ENCODE measurements around the gene PIK3IP1.

PIK3IP1 gene

DNA sequence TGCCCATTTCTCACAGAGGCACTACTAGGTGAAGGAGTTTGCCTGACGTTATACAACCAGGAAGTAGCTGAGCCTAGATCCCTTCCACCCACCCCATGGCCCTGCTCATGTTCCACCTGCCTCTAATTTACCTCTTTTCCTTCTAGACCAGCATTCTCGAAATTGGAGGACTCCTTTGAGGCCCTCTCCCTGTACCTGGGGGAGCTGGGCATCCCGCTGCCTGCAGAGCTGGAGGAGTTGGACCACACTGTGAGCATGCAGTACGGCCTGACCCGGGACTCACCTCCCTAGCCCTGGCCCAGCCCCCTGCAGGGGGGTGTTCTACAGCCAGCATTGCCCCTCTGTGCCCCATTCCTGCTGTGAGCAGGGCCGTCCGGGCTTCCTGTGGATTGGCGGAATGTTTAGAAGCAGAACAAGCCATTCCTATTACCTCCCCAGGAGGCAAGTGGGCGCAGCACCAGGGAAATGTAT is 14.1 kb downstream of the PIK3IP1 start:
- DNase-seq: no peak

DNA sequence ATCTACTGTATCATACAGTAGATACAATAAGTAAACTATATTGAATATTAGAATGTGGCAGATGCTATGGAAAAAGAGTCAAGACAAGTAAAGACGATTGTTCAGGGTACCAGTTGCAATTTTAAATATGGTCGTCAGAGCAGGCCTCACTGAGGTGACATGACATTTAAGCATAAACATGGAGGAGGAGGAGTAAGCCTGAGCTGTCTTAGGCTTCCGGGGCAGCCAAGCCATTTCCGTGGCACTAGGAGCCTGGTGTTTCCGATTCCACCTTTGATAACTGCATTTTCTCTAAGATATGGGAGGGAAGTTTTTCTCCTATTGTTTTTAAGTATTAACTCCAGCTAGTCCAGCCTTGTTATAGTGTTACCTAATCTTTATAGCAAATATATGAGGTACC is 14.5 kb downstream of the PIK3IP1 start:
- no peak for DNase-seq

DNA sequence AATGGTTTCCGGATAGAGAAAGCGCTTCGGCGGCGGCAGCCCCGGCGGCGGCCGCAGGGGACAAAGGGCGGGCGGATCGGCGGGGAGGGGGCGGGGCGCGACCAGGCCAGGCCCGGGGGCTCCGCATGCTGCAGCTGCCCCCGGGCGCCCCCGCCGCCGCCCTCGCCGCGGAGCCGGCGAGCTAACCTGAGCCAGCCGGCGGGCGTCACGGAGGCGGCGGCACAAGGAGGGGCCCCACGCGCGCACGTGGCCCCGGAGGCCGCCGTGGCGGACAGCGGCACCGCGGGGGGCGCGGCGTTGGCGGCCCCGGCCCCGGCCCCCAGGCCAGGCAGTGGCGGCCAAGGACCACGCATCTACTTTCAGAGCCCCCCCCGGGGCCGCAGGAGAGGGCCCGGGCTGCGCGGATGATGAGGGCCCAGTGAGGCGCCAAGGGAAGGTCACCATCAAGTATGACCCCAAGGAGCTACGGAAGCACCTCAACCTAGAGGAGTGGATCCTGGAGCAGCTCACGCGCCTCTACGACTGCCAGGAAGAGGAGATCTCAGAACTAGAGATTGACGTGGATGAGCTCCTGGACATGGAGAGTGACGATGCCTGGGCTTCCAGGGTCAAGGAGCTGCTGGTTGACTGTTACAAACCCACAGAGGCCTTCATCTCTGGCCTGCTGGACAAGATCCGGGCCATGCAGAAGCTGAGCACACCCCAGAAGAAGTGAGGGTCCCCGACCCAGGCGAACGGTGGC is 15.7 kb downstream of the PIK3IP1 start:
- DNase-seq: no peak

DNA sequence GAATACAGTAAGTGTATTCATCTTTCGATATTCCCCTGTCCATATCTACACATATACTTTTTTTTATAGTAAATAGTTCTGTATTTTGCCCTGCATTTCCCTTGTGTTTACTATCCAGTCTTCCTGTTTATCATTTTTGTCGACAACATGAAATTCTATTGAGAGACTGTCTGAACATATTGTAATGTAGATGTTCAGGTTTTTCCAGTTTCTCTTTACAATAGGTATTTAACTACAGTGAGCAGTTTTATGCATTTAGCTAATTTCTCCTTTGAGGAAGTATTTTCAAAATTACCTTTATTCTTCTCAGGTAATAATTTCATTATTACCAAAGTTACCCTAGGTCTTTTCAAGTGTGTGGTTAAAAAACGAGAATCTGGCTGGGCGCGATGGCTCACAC is 16.7 kb downstream of the PIK3IP1 start:
- DNase-seq: no peak

DNA sequence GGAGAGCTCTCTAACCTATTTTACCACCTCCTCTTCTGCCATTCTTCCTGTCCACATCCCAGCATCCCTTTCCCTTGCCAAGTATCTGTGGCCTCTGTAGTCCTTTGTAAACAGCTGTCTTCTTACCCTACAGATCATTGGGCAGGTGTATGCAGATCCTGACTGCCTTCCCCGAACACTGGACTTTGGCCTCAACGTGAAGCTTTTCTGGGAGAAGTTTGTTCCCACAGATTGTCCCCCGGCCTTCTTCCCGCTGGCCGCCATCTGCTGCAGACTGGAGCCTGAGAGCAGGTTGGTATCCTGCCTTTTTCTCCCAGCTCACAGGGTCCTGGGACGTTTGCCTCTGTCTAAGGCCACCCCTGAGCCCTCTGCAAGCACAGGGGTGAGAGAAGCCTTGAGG is 17.3 kb downstream of the PIK3IP1 start:
- DNase-seq: no peak

DNA sequence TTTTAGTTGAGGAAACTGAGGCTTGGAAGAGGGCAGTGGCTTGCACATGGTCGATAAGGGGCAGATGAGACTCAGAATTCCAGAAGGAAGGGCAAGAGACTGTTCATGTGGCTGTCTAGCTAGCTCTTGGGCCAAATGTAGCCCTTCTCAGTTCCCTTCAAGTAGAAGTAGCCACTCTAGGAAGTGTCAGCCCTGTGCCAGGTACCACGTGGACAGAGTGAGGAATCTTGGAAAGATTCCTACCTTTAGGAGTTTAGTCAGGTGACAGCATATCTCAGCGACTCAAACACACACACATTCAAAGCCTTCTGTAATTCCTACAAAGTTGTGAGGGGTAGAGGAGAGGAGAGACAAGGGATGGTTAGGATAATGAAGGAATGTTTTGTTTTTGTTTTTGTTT is 18.3 kb downstream of the PIK3IP1 start:
- no peak for DNase-seq

DNA sequence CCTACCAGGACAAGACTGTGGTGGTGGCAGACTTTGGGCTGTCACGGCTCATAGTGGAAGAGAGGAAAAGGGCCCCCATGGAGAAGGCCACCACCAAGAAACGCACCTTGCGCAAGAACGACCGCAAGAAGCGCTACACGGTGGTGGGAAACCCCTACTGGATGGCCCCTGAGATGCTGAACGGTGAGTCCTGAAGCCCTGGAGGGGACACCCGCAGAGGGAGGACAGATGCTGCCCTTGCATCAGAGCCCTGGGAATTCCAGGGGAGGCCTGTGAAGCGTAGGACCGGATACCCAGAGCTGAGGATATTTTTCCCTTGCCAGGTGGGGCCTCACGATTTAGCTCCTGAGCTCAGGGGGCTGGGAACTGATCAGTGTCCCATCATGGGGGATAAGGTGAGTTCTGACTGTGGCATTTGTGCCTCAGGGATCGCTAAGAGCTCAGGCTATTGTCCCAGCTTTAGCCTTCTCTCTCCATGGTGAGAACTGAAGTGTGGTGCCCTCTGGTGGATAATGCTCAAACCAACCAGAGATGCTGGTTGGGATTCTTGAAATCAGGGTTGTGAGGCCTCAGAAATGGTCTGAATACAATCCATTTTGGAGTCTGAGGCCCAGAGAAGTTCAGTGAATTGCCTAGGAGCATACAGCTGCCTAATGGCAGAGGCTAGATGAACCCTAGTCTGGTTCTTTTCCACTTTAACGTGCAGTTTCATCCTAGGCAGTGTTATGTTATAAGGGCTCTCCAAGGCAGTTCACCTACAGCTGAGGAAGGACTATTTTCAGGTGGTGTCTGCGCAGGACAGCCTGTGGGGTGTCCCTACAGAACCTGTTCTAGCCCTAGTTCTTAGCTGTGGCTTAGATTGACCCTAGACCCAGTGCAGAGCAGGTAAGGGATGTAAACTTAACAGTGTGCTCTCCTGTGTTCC is 19.5 kb downstream of the PIK3IP1 start:
- peak; percentile 28 for DNase-seq

DNA sequence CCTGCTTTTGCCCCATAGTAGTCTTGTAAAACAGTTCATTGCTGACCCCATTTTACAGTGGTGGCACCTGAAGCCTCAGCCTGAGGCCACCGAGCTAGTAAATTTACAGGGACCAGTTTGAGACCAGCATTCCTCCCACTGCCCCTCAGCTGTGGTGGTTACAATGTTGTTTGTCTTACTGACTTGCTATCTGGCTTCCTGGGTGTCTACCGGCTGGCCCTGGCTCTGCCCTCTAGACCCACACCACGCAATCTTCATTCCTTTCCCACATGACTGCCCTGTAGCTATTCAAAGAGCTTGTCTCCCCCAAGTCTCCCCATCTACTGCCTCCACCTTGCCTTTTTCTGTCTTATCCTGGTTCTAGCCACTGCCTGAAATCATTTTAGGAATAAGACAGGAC is 20.8 kb downstream of the PIK3IP1 start:
- no peak for DNase-seq

DNA sequence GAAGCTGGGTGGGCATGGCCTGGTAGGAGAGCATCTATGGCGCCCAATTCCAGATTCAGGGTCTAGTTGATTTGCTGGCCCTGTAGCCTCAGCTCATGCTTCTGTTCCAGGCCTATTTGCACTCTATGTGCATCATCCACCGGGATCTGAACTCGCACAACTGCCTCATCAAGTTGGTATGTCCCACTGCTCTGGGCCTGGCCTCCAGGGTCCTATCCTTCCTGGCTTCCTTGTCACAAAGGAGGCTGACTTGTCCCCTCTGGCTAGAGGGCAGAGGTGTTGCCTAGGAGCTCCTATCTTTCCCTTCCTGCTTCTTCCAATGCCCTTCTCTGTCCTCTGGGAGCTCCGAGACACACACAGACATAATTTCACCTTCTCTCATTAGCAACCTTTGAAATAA is 21.3 kb downstream of the PIK3IP1 start:
- no peak for DNase-seq

DNA sequence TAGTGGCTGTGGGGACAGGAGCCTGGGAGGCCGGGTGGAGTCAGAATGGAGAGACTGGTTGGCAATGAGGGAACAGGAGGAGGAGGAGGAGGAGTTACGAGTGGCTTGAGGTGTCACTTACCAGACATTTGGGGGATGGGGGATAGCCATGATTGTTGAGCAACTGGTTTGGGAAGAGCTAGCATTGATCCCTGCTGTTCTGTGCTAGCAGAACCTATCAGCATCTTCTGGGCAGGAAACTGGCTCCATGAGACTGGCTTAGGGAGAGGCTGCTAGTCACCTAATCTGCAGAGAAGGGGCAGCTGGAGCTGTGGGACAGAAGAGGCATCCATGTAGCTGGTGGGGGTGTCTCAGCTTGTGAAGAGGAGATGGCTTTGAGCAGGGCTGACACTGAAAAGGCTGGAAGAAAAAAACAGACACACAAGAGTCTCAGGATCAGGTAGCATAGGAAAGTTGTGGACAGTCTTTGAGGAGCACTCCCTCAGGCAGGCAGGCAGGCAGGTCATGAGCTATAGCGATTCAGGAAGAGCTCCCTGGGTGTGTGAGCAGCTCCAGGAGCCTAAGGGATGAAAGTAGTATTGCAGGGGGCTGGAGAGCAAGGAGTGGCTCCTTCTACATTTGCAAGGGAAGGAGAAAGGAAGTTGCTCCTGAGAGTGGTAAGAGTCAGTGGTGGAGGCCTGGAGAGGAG is 22.3 kb downstream of the PIK3IP1 start:
- DNase-seq: no peak

DNA sequence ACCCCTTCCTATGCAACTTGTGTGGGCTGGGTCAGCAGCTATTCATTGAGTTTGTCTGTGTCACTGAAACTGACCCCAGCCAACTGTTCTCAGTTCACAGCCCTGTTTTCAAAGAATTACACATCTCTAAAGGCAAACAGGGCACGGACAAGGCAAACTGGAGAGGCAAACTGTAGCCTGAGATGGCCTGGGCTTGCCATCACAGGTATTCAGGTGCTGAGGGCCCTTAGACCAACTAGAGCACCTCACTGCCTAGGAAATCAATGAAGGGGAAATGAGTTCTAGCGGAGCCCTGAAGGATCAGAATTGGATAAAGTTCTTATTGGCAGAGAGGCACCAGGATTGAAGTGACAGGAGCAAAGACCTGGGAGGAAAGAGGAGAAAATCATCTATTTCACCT is 24.0 kb downstream of the PIK3IP1 start:
- no peak for DNase-seq

DNA sequence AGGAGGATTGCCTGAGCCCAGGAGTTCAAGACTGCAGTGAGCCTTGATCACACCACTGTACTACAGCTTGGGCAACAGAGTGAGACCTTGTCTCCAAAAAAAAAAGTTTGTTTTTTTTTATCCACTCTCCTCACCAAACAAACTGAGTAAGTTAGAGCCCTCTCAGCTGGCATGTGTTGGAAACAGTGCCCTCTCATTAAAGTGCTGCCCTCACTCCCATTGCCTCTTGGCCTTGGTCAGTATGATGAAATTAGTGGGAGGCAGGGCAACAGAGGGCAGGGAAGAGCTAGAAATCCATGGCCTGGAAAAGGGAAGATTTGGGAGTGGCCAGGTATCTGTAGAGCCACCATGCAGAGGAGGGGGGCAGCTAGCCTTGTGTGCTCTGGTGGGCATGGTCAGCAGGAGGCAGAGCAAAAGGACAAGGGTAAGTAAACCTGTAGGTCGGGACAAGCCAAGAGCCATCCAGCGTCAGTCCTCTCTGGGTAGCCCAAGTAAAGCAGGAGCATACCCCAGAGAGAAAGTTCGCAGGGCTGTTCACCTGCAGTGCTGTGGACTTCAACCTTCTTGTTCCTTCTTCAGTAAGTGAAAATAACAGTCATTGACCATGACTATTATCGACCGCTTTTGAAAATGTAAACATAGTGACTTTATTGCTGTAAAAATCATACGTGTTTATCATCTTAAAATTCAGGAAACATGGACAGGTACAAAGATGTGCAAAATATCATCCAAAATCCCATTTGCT is 28.2 kb downstream of the PIK3IP1 start:
- DNase-seq: no peak

DNA sequence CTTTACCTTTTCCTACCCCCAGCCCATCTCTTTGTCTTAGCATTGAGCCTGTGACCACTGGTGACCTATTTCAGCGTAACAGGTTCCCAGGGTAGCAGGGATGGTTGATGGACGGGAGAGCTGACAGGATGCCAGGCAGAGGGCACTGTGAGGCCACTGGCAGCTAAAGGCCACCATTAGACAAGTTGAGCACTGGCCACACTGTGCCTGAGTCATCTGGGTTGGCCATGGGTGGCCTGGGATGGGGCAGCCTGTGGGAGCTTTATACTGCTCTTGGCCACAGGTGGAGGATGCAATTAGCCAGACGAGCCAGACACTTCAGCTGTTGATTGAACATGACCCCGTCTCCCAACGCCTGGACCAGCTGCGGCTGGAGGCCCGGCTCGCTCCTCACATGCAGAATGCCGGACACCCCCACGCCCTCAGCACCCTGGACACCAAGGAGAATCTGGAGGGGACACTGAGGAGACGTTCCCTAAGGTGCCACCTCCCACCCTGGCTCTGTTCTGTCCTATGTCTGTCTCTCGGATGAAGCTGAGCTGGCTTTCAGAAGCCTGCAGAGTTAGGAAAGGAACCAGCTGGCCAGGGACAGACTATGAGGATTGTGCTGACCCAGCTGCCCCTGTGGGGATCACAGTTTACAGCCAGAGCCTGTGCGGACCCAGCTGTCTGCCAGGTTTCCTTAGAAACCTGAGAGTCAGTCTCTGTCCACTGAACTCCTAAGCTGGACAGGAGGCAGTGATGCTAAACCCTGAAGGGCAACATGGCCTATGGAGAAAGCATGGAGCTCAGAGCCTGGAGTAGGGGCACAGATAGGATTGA is 29.8 kb downstream of the PIK3IP1 start:
- DNase-seq: no peak

DNA sequence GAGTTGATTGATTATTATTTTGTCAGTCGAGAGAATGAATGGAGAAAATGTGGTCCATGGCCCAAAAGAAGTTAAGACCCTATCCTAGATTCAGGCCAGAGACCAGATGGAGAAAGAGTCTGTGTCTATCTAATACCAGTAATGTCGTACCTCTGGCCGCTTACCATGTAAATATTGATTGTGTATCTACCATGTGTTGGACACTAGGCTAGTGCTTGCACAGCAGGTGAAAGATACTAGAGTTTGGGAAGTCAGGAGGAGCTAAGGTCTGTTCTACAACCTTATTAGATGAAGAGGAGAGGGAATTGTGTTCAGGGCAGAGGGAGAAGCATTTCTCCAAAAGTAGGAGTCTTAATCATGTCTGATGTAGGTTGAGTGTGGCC is 31.8 kb downstream of the PIK3IP1 start:
- no peak for DNase-seq

DNA sequence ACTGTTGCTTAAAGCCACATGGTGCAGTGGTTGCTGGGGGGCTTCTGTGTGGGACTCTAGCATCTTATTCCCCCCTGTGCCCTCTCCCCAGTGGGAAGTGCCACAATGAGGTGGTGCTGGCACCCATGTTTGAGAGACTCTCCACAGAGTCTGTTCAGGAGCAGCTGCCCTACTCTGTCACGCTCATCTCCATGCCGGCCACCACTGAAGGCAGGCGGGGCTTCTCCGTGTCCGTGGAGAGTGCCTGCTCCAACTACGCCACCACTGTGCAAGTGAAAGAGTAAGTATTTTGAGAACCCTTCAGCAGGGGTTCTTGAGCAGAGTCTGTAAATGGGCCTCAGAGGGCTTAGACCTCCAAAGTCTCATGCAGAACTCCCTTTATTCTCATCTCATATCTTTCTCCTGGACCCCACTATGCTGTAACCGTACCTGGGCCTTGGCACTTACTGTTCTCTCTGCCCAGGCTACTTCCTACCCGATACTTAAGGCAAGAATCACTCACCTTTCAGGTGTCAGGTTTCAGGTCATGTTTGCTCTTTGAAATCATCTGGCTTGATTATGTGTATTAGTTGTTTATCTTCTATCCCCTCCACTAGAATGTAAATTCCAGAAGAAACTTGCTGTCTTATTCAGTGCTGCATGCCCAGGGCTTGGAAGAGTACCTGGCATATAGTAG is 32.4 kb downstream of the PIK3IP1 start:
- no peak for DNase-seq

DNA sequence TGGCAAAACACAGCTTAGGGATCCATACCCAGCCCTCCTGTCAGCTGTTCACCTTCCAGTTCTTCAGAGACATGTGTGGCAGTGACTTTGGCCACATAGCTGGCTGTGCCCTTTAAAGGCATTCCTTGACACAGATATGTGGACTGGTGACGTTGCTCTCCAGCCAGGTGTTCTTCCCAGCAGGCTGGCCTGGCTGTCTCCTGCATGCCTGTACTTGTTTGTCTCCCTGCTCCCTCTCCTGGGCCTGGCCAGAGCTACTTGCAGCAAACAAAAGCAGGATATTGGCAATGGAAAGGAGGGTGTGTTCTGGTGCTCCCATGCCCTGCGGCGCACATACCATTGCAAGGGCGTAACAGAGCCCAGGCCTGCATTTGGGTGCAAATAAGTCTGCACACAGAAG is 38.3 kb downstream of the PIK3IP1 start:
- DNase-seq: no peak

DNA sequence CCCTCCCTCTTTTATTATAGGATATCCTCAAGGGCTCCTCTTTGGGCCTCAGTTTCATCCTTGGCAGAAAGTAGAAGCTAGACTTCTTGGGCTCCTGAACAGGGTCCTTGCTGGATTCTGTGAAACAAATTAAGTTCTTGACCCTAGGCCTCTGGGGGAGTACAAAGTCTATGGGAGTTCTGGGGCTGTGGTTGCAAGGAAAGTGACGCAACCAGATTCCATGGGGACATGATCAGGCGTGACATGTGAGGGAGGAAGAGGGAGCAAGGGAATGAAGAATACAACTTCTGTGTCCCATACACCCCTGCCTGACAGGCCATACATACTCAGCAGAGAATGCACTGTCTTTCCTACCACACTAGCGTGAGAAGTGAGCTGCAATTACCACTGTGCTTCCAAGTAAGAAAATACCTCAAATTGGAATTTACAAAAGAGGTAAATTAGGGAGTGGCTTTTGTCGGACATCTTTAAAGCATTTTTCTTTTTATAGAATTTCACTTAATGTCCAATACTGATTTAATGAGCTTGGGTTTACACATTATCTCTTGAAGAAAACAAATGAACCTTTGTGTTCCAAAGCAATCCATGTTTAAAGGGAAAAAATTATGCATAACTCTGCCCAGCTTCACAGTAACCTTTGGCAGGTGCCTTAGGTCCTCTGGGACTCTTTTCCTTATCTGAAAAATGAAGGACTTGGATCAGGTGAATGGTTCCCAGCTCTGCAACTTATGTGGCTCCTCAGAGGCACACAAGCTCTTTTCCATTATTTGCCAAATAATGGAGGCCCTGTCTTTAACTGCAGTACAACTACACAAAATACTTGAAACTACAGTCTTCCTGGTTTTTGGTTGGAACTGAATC is 41.3 kb downstream of the PIK3IP1 start:
- no peak for DNase-seq

DNA sequence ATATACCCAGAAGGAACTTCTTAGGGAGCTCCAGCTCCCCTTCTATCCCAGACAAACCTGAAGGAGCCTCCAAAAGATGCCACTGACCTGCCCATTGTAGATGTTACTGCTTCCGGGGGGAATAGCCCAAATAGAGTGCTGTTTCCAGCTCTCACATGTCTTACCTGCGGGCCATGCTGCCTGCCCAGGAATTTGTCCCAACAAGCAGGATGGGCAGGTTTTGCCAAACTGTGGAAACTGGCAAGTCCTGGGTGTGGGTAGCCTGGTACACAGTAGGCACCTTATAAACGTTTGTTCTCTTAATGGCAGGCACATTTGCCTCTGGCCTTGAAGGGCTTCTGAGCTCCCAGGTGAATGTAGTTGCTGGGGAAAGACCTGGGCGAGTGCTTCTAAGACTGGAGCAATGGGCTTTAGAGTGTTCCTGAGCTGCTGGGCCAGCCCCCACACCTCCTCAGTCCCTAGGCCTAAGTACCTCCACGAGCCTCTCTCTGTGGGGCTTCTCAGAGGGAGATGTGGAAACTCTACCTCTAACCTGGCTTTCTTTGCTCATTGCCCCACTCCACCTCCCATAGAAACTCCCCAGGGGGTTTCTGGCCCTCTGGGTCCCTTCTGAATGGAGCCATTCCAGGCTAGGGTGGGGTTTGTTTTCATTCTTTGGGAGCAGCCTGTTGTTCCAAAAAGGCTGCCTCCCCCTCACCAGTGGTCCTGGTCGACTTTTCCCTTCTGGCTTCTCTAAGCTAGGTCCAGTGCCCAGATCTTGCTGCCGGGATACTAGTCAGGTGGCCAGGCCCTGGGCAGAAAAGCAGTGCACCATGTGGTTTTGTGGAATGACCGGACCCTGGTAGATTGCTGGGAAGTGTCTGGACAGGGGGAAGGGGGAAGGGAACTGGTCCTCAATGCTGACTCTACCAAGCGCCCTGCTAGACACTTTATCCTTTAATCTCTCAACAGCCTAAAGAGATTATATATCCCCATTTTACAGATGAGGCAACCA is 43.0 kb downstream of the PIK3IP1 start:
- no peak for DNase-seq

DNA sequence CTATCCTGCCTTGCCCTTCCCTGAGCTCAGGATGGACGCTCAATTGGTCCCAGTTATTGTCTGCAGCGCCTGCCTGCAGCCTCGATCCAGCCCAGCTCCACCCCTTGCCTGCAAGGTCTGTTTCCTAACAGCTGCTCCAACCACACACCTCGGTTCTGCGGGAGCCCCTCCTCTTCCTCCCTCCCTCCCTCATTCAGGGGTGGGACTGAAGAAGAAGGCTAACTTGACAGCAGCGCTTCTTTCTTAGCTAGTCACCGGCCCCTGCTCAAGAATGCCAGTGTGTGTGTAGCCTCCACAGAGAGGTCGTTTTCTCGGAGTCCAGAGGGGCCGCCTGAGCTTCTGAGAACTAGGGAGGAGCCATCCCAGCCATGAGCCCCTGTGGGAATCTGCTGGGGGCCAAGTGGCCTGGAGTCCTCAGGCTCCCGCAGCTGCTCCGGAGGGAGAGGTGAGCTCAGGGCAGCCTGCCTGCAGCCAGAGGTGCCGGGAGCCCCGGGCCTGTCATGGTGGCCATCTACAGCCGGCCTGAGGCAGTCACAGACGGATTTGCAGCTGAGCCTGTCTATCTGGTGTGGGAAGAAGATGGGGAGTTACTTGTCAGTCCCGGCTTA is 44.0 kb downstream of the PIK3IP1 start:
- peak; percentile 47 for DNase-seq

Measured in activated CD4-positive, alpha-beta T cell treated with anti-CD3 and anti-CD28 coated beads for 1 hour (primary cell).